Keratinocyte (primary cell): ENCODE measurements around the gene FAM20B. TPM values are rescaled to one million over a fixed set of nuclear protein-coding genes. Genes with fewer than 3 reads are reported as not detected.

Experiments
- DNase-seq: peaks from one replicate; pipeline ENCODE4 v3.0.0-alpha.2; 2011; ENCODE audit warnings: low read depth, missing footprints, low spot score
- FAIRE-seq: peaks from 2 replicates; lab custom pipeline; 2011; peaks lifted over from hg19 to GRCh38; lab: Jason Lieb, UNC
- H2AFZ ChIP-seq: 2 replicates; pipeline ENCODE4 v1.6.0; 2012; ENCODE audit warnings: low read length, control low read depth, inconsistent platforms; ENCODE audit not compliant: control insufficient read depth
- H3K27ac ChIP-seq: 2 replicates; pipeline ENCODE4 v1.5.1; 2011; ENCODE audit warnings: low read length; ENCODE audit not compliant: control insufficient read depth, insufficient read depth
- H3K27me3 ChIP-seq: 3 replicates; pipeline ENCODE4 v1.6.0; 2011; ENCODE audit warnings: low read length; ENCODE audit not compliant: control insufficient read depth, insufficient read depth; ENCODE audit errors: extremely low read depth
- H3K36me3 ChIP-seq, 2 experiments: 2 replicates in 1 of 2; 3 replicates in 1 of 2; pipeline ENCODE4 v1.5.1; 2011; ENCODE audit warnings: low read length in 2 of 2, mild to moderate bottlenecking in 1 of 2; ENCODE audit not compliant: control insufficient read depth in 2 of 2, insufficient read depth in 2 of 2; ENCODE audit errors: extremely low read depth in 1 of 2
- H3K4me1 ChIP-seq: 3 replicates; pipeline ENCODE4 v1.5.1; 2011; ENCODE audit warnings: low read length; ENCODE audit not compliant: control insufficient read depth, insufficient read depth; ENCODE audit errors: extremely low read depth
- H3K4me2 ChIP-seq: 3 replicates; pipeline ENCODE4 v1.6.0; 2011; ENCODE audit warnings: low read depth, low read length; ENCODE audit not compliant: control insufficient read depth, insufficient read depth; ENCODE audit errors: extremely low read depth
- H3K4me3 ChIP-seq, 3 experiments: fragments of 200-600 bp in 1 of 3; sonication (generic) in 1 of 3; 2 replicates in 2 of 3; 3 replicates in 1 of 3; pipeline ENCODE4 v1.5.1; 2011 to 2016; ENCODE audit warnings: low read length in 3 of 3, mild to moderate bottlenecking in 3 of 3, control low read depth in 2 of 3, inconsistent platforms in 1 of 3, low read depth in 1 of 3, mixed read lengths in 1 of 3, mixed run types in 1 of 3, moderate library complexity in 1 of 3; ENCODE audit not compliant: control insufficient read depth in 2 of 3, insufficient read depth in 2 of 3; ENCODE audit errors: extremely low read depth in 1 of 3
- H3K79me2 ChIP-seq: 2 replicates; pipeline ENCODE4 v1.6.0; 2012; ENCODE audit warnings: low read length; ENCODE audit not compliant: control insufficient read depth, insufficient read depth
- H3K9ac ChIP-seq: 3 replicates; pipeline ENCODE4 v1.6.0; 2011; ENCODE audit warnings: low read length; ENCODE audit not compliant: control insufficient read depth, insufficient read depth; ENCODE audit errors: extremely low read depth
- H3K9me1 ChIP-seq: 3 replicates; pipeline ENCODE4 v1.6.0; 2011; ENCODE audit warnings: low read length; ENCODE audit not compliant: control insufficient read depth, insufficient read depth; ENCODE audit errors: extremely low read depth
- H3K9me3 ChIP-seq: 2 replicates; pipeline ENCODE4 v1.5.1; 2012; ENCODE audit warnings: low read depth, low read length; ENCODE audit not compliant: control insufficient read depth
- H4K20me1 ChIP-seq: 3 replicates; pipeline ENCODE4 v1.6.0; 2011; ENCODE audit warnings: low read length; ENCODE audit not compliant: control insufficient read depth, insufficient read depth; ENCODE audit errors: extremely low read depth
- CTCF ChIP-seq, 3 experiments: IDR thresholded peaks in 1 of 3; conservative IDR thresholded peaks in 1 of 3; optimal IDR thresholded peaks in 1 of 3; 2 replicates in 2 of 3; 3 replicates in 1 of 3; pipeline versions ENCODE3 to v1.5.1; 2011; ENCODE audit warnings: low read length in 3 of 3, mild to moderate bottlenecking in 3 of 3, moderate library complexity in 2 of 3, control low read depth in 1 of 3, inconsistent platforms in 1 of 3; ENCODE audit not compliant: insufficient read depth in 2 of 3; ENCODE audit errors: extremely low read depth in 1 of 3
- EZH2 ChIP-seq: IDR thresholded peaks from one replicate; pipeline ENCODE4 v1.6.1; 2012; ENCODE audit warnings: inconsistent platforms, mild to moderate bottlenecking, low read length, moderate library complexity
- dilution Hi-C: fragments of 300-500 bp; cut with MboI; formaldehyde crosslinking; loops from one replicate; pipeline ENCODE4 v1.7.0; 2020; ENCODE audit warnings: low sequenced_read_pairs; ENCODE audit not compliant: extremely low pct_ligation_motif_present
- polyA minus RNA-seq, 3 experiments: library from RNA; depleted of rRNA, polyadenylated mRNA; stranded (reverse); fragments of >200 nt; gene quantifications; 1 replicate in 1 of 3; 2 replicates in 1 of 3; 3 replicates in 1 of 3; pipeline ENCODE4 v1.2.3, GENCODE V29; 2011
- polyA plus RNA-seq, 5 experiments: library from polyadenylated mRNA; depleted of rRNA in 3 of 5; stranded (reverse) in 3 of 5; stranded (forward) in 1 of 5; unstranded in 1 of 5; fragments of >200 nt; gene quantifications; 1 replicate in 1 of 5; 2 replicates in 3 of 5; 3 replicates in 1 of 5; pipeline versions ENCODE4 v1.2.1 to v1.2.3, GENCODE V29; 2011 to 2012; ENCODE audit warnings: missing spikeins in 2 of 5, low read depth in 1 of 5, low replicate concordance in 1 of 5

FAM20B gene
- 16.1 to 21.1 TPM (median 20.1 TPM) in 3 replicates for polyA plus RNA-seq
- 8.7 TPM for polyA plus RNA-seq (2011; ENCODE audit: low read depth)
- 13.8 and 22.4 TPM in 2 replicates for polyA plus RNA-seq (2011; cell fraction: cytosol; rRNA removed)
- polyA plus RNA-seq (2011; cell fraction: nucleus; rRNA removed), result 18.6 and 19.3 TPM in 2 replicates
- 13.8 and 17.4 TPM in 2 replicates for polyA plus RNA-seq (2012; ENCODE audit: low replicate concordance)
- polyA minus RNA-seq, result 24.1 to 41.0 TPM (median 36.6 TPM) in 3 replicates
- polyA minus RNA-seq (2011; cell fraction: cytosol; rRNA and poly(A)+ RNA removed), result 18.0 TPM
- 16.0 and 29.2 TPM in 2 replicates for polyA minus RNA-seq (2011; cell fraction: nucleus; rRNA and poly(A)+ RNA removed)

- no peaks in the 10 kb centered on the region for H3K9me1 ChIP-seq
- H4K20me1 ChIP-seq, result no peaks in the 10 kb centered on the region
- no peaks in the 10 kb centered on the region for H3K27me3 ChIP-seq
- H2AFZ ChIP-seq, result peak within 1 kb of the TSS; percentile 85
- H3K27ac ChIP-seq, result peak within 1 kb of the TSS; percentile 72
- dilution Hi-C loops, result no loop called here
- H3K36me3 ChIP-seq, result no peaks in the 10 kb centered on the region
- peak within 1 kb of the TSS; percentile 76 to 86 (median 86) for H3K4me3 ChIP-seq
- no peak for DNase-seq
- no peaks in the 10 kb centered on the region for H3K9me3 ChIP-seq
- H3K4me2 ChIP-seq, result peak within 1 kb of the TSS; percentile 82
- no peak for FAIRE-seq
- peaks cover 31% of the 10 kb centered on the region for H3K79me2 ChIP-seq
- peaks cover 13% of the 10 kb centered on the region for H3K4me1 ChIP-seq
- TF ChIP-seq EZH2 (no peak), CTCF (optimal IDR thresholded peaks at IDR 0.05 in 1 of 3, IDR thresholded peaks at IDR 0.05 in 1 of 3, conservative IDR thresholded peaks at IDR 0.05 in 1 of 3; ENCODE audit: extremely low read depth in 1 of 3, insufficient read depth in 2 of 3, low read length in 3 of 3) (no peak)
- peak within 1 kb of the TSS; percentile 86 for H3K9ac ChIP-seq
Measured at GRCh38 chr1:179025125-179025974, at the start of gene FAM20B. TSS of gene FAM20B (plus strand) at chr1:179025894. CDS start at chr1:179043848, 17,954 bp downstream.

GRCh38 chr1:178976541-178976940 is 49.2 kb upstream of the FAM20B start:
- Histone ChIP-seq H2AFZ (no peak overlapping the region), H3K4me1 (no peaks in the 10 kb centered on the region), H3K9me3 (no peaks in the 10 kb centered on the region), H3K27ac (no peak overlapping the region), H3K79me2 (no peaks in the 10 kb centered on the region), H4K20me1 (no peaks in the 10 kb centered on the region), H3K9ac (no peak overlapping the region), H3K4me3 (no peak overlapping the region), H3K9me1 (no peaks in the 10 kb centered on the region), H3K27me3 (peaks cover 4% of the 10 kb centered on the region), H3K4me2 (no peak overlapping the region), H3K36me3 (no peaks in the 10 kb centered on the region)
- TF ChIP-seq EZH2 (no peak), CTCF (optimal IDR thresholded peaks at IDR 0.05 in 1 of 3, IDR thresholded peaks at IDR 0.05 in 1 of 3, conservative IDR thresholded peaks at IDR 0.05 in 1 of 3; ENCODE audit: extremely low read depth in 1 of 3, insufficient read depth in 2 of 3, low read length in 3 of 3) (no peak)
- DNase-seq (no peak), FAIRE-seq (no peak)
- dilution Hi-C loops, result no loop called here
